Ectodermal cell (in vitro differentiated cells): ENCODE data around the gene NKX2-2.
A peak's percentile ranks its signal among the peaks of the same experiment; 100 is the strongest.

Source experiments
- H3K27ac ChIP-seq: 2 replicates; pipeline ENCODE4 v1.7.0; 2013; ENCODE audit warnings: mild to moderate bottlenecking, low read depth, low read length; ENCODE audit not compliant: insufficient read depth, poor library complexity, severe bottlenecking
- H3K27me3 ChIP-seq: 2 replicates; pipeline ENCODE4 v1.7.0; 2013; ENCODE audit warnings: mild to moderate bottlenecking, low read length; ENCODE audit not compliant: insufficient read depth, control insufficient read depth, poor library complexity, severe bottlenecking
- H3K36me3 ChIP-seq: one replicate; pipeline ENCODE4 v1.7.0; 2013; ENCODE audit warnings: low read length; ENCODE audit not compliant: control insufficient read depth, insufficient read depth
- H3K4me1 ChIP-seq: one replicate; pipeline ENCODE4 v1.7.0; 2013; ENCODE audit warnings: low read length; ENCODE audit not compliant: control insufficient read depth, insufficient read depth
- H3K4me3 ChIP-seq: 2 replicates; pipeline ENCODE4 v1.7.0; 2013; ENCODE audit warnings: low read depth, low read length, control low read depth; ENCODE audit not compliant: insufficient read depth
- H3K9me3 ChIP-seq: 2 replicates; pipeline ENCODE4 v1.7.0; 2013; ENCODE audit warnings: mild to moderate bottlenecking, low read length, moderate library complexity; ENCODE audit not compliant: control insufficient read depth
- WGBS, 2 experiments: methylation state at CpG; one replicate each; pipeline ENCODE4 v1.1.7; 2013; ENCODE audit warnings: missing lambda C conversion rate in 2 of 2; 5-methylcytosine and 5-hydroxymethylcytosine counted together

Gene NKX2-2

DNA sequence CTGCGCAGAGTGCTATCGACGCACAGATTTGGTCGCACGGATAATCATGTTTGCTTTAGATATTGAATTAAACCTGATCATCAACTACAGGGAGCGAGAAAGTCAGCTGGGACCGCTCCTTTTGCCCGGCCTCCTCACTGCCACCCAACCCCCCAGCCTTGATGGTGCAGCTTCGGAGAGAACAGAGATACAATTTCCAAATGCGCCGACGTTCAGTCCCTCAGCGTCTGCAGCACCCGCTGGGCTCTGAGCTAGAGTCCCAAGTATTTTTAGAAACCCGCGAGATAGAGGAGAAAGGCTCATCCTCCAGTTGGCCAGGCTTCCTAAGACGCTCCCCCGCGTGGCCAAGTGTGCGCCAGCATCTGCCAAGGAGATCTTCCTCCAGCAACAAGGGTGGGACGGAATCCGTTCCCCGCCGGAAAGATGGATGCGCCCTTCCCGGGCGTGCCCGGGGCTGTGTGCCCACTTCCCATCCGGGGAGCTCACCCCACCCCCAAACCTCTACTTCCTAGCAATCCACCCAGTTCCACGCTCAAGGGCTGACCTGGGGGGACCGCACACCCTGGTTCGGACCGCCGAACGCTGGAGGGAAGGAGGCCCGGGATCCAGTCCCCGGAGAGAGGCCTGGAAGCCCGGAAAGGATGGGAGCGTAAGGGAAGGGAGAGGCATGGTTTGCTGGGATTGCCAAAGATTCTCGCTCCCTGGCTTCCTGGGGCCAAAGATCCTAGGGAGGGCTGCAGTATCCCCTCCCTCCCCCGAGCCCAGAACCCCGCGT is 4.1 kb downstream of the NKX2-2 start:
- Histone ChIP-seq H3K4me1 (peaks cover 29% of the 10 kb centered on the region), H3K27me3 (peaks cover 100% of the 10 kb centered on the region), H3K4me3 (no peak overlapping the region), H3K36me3 (no peaks in the 10 kb centered on the region), H3K27ac (no peak overlapping the region), H3K9me3 (no peaks in the 10 kb centered on the region)
- WGBS, 2 experiments, result 2% methylated on average over 43 of the region's 43 CpGs

DNA sequence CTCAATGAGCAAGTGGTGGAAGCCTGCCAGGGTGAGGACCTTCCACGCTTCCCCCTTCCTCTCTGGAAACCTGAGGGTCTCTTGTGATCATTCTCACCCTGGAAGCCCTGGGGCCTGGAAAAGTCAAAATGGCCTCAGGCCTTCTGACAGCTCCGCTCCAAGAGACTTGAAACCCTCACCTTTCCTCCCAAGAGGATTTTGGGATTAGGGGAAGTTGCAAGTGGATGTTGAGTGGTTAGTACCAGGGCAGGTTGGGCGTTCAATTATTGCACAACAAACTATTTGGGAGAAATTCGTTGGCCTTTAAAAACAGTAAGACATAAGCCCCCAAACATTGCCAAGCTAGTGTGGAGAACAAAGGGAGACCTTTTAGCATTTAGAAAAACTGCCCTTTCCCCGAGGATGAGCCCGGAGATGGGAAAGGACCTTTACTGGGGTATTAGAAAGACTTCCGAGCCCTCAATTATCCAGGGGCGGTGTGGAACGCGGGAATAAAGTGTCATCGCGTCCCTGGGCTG is 4.7 kb downstream of the NKX2-2 start:
- no peak overlapping the region for H3K27ac ChIP-seq
- H3K4me3 ChIP-seq, result no peak overlapping the region
- H3K4me1 ChIP-seq, result peaks cover 28% of the 10 kb centered on the region
- no peaks in the 10 kb centered on the region for H3K9me3 ChIP-seq
- peaks cover 100% of the 10 kb centered on the region for H3K27me3 ChIP-seq
- WGBS, 2 experiments, result 3 to 5% methylated on average over 11 to 12 of the region's 12 CpGs
- no peaks in the 10 kb centered on the region for H3K36me3 ChIP-seq

DNA sequence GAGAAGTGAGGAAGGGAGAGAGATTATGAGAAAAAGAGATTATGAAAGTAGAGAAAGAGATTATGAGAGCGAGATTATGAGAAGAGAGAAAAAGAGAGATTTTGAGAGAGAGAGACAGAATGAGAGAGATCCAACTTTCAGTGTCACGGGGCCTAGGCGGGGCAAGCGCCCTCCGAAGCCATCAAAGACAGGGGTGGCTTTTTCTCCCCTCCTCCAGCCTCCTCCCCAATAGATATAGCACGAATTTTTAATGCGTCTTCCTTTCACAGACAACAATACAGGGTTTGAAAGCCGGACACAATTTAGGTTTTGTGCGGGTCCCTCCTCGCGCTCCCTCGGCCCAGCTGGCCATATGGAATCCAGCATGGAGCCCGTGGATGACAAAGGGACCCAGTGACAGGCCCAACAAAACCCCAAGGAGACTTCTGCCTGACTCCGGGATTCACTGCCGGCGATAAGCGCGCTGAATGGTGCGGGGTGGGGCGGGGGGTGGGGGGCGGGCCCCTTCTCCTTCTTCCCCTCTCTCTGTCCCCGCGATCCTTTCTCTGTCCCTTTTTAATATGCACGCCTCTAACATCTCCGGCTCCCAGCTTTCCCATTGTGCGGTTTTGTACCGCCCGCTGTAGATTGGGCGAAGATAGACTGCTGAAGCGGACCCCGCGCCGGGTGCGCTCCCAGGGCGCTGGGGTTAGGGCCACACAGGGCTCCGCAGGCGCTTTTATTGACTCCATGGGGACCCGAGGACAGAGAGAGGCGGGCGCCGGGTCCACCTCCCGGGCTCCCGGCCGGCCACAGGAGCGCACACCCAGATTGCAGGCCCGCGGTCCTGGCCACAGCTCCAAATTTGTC is 5.4 kb downstream of the NKX2-2 start:
- Histone ChIP-seq H3K4me3 (no peak overlapping the region), H3K27me3 (peaks cover 100% of the 10 kb centered on the region), H3K27ac (no peak overlapping the region), H3K9me3 (no peaks in the 10 kb centered on the region), H3K36me3 (no peaks in the 10 kb centered on the region), H3K4me1 (peaks cover 24% of the 10 kb centered on the region)
- 1% methylated on average over 47 of the region's 47 CpGs for WGBS, 2 experiments

DNA sequence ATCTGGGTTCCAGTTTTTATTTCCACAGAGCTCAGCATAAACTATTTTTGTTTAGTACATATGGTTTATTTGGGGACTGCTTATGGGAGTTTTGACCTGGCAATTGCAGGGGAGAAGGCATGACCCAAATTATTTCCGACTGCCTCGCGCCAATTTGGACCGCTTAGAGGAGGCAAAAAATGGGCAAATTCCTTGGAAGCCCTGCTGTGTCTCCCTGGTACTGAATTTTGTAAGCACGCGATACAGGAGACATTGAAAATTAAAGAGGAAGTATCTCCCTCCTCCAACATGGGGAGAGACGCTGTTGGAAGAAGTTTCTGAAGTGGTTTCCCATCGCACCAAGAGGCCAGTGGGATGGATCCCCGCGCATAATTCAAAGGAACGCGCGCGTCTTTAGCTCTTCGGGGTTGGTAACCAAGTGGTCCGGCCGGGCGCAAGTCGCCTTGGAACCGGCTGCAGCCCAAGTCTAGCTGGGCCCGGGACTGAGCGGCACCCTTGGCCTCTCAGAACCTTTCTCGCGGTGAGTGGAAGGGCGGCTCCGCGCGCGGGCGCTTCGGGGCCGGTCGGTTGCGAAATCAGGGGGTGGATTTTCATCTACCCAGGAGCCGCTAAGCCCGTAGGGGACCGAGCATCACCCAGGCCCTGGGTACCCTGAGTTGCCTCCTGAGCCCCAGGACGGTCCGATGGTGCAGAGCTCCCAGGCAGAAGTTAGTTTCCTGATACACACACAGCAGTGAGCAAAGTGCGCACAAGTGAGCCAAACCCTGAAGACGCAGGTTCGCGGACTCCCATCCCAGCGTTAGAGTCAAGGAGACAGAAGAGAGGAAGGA is 6.2 kb downstream of the NKX2-2 start:
- Histone ChIP-seq H3K36me3 (no peaks in the 10 kb centered on the region), H3K27ac (no peak overlapping the region), H3K27me3 (peaks cover 97% of the 10 kb centered on the region), H3K9me3 (no peaks in the 10 kb centered on the region), H3K4me3 (no peak overlapping the region), H3K4me1 (peaks cover 18% of the 10 kb centered on the region)
- 6 to 7% methylated on average over 44 of the region's 44 CpGs for WGBS, 2 experiments

DNA sequence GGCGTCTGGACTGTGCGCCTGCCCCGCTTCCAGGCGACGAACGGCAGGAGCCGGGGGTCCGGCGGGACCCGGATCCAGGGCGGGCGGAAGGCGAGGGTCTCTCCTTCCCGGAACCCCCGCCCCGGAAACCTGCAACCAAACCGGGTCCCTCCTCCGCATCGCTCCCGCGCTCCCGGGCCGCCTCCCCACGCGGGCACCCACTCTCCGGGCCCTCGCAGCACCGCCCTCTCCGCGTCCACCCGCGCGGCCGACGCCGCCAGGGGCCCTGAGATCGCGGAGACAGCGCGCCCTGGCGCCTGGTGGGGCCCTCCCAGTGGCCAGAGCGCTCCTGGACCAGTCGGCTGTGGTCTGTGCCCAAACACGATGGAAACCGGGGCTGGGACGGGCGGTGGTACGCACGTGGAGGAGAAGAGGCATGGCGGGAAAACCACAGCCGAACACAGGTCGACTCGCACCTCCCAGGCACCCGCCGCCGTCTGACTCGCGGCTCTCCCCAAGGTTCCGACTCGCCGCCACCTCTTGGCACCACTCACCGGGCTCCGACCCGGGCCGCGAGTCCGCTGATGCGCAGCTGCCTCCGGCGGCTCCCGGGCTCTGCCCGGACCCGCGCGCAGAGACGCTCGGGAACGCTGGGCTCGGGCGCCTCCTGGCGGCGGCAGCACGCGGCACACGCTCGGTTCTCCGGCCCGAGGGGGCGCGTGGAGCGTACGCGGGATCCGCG is 7.9 kb downstream of the NKX2-2 start:
- peak overlapping the region; percentile 42 for H3K4me3 ChIP-seq
- H3K27ac ChIP-seq, result no peak overlapping the region
- H3K36me3 ChIP-seq, result no peaks in the 10 kb centered on the region
- peaks cover 17% of the 10 kb centered on the region for H3K4me1 ChIP-seq
- peaks cover 85% of the 10 kb centered on the region for H3K27me3 ChIP-seq
- WGBS, 2 experiments, result 1% methylated on average over 95 of the region's 95 CpGs
- H3K9me3 ChIP-seq, result no peaks in the 10 kb centered on the region

DNA sequence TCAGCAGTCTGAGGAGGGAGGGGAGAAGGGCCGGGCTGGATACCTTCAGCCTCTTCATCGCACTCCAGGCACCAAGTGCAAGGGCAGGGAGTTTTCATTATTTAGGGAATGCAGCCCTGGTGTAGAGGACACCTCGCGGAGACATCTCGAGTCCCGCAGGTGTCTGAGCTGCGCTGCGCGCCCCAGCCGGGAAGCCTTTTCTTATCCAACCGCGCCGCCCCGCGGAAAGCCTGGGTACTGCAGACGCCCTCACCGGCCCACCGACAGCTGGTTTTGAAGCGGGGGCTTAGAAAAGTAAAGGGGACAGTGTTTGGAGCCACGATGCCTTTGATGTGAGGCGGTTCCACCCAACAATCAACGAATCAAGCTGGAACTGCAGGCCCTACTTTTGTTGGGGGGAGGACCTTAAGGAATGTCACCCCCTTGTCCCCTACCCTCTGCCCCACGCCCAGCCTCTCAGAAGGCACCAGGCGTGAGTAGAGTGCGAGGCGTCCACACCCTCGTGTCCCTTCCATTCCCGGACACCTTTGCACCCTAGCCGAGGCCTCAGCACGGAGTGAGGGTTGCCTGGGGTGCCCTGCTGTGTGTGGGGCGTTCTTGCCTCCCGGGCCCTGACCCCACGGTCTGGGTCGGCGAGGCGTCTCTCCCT is 8.6 kb downstream of the NKX2-2 start:
- WGBS, 2 experiments, result 3 to 4% methylated on average over 36 of the region's 36 CpGs
- Histone ChIP-seq H3K9me3 (no peaks in the 10 kb centered on the region), H3K4me3 (peak overlapping the region; percentile 42), H3K36me3 (no peaks in the 10 kb centered on the region), H3K4me1 (peaks cover 12% of the 10 kb centered on the region), H3K27me3 (peaks cover 80% of the 10 kb centered on the region), H3K27ac (no peak overlapping the region)

DNA sequence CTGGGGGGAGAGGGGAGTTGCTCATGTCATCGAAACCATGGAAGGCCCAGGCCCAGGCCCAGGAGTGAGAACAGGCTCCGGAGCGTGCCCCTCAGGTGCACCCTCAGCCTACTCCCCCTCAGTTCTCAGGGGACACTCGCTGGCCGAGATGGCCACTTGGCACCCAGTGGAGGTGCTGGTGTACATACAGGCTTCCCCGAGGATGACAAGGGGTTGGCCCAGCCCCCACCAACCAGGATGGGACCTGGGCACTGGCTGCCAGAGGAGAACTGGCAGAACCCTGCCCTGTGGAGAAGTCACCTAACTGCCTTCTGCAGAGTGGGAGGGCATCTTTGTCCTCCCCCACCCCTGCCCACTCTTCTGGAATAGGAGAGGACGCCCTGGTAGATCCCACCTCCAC is 9.5 kb downstream of the NKX2-2 start:
- H3K27me3 ChIP-seq, result peaks cover 71% of the 10 kb centered on the region
- no peak overlapping the region for H3K27ac ChIP-seq
- H3K4me3 ChIP-seq, result no peak overlapping the region
- peaks cover 8% of the 10 kb centered on the region for H3K4me1 ChIP-seq
- no peaks in the 10 kb centered on the region for H3K9me3 ChIP-seq
- no peaks in the 10 kb centered on the region for H3K36me3 ChIP-seq
- WGBS, 2 experiments, result 86 to 91% methylated on average over 7 of the region's 7 CpGs

DNA sequence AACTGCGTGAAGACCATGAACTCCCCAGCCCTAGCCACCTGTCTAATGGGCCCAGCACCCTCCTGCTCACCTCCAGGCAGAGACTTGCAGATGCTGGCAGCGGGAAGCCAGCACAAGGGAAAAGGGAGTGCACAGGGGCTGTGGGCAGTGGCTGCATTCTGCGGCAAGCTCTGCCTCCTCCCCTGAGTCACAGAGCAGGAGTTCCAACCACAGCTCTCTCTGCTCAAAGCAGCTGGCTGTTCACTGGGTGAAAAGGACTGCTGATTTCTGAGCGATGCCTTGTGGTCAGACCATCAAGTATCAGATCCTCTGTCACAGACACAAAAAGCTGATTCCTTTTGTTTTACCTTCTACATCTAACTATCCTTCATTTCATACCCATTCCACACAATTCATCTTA is 10.5 kb downstream of the NKX2-2 start:
- no peaks in the 10 kb centered on the region for H3K9me3 ChIP-seq
- no peaks in the 10 kb centered on the region for H3K36me3 ChIP-seq
- 80 to 81% methylated on average over 4 of the region's 4 CpGs for WGBS, 2 experiments
- H3K4me1 ChIP-seq, result peaks cover 12% of the 10 kb centered on the region
- H3K27me3 ChIP-seq, result peaks cover 61% of the 10 kb centered on the region
- no peak overlapping the region for H3K4me3 ChIP-seq
- H3K27ac ChIP-seq, result no peak overlapping the region

DNA sequence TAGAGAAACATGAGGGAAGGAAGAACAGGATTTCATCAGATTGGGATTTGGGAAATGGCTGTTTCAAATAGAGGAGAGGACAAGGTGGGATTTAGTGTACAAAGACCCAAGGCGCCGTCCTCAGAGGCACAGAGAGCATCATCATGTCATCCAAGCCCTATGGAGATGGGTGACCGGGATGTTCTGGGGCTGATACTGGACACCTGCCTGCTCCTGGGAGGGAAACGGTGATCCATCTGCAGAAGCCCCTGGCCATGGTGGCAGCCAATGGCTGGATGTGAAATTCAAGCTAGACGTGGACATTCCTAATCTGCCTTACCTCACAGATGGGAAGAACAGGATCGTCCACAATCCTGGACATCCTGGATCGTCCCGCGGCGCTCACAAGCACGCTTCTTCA is 12.7 kb downstream of the NKX2-2 start:
- Histone ChIP-seq H3K4me3 (no peak overlapping the region), H3K36me3 (no peaks in the 10 kb centered on the region), H3K27ac (no peak overlapping the region), H3K27me3 (peaks cover 39% of the 10 kb centered on the region), H3K9me3 (no peaks in the 10 kb centered on the region), H3K4me1 (peaks cover 9% of the 10 kb centered on the region)
- 93 to 94% methylated on average over 11 of the region's 11 CpGs for WGBS, 2 experiments
